Prostate gland (tissue), 2 donors: ENCODE results near the gene IBSP.

Experiments used
- POLR2A ChIP-seq: fragments of 450-650 bp; IDR thresholded peaks from one replicate; pipeline ENCODE4 v1.6.1; 2016; ENCODE audit warnings: antibody characterized with exemption, mild to moderate bottlenecking
- TF ChIP-seq, protein P1 (sequence below), 4 experiments: fragments of 200-600 bp in 2 of 4; fragments of 450-650 bp in 2 of 4; sonication (generic) in 2 of 4; IDR thresholded peaks; 1 replicate in 3 of 4; 2 replicates in 1 of 4; pipeline ENCODE4 v1.5.1; 2016 to 2019; ENCODE audit warnings: antibody characterized with exemption in 4 of 4, mild to moderate bottlenecking in 2 of 4, moderate library complexity in 2 of 4

GRCh38 chr4:87855559-87855958 is 56.2 kb downstream of the IBSP start:
- TF ChIP-seq, protein P1, sequence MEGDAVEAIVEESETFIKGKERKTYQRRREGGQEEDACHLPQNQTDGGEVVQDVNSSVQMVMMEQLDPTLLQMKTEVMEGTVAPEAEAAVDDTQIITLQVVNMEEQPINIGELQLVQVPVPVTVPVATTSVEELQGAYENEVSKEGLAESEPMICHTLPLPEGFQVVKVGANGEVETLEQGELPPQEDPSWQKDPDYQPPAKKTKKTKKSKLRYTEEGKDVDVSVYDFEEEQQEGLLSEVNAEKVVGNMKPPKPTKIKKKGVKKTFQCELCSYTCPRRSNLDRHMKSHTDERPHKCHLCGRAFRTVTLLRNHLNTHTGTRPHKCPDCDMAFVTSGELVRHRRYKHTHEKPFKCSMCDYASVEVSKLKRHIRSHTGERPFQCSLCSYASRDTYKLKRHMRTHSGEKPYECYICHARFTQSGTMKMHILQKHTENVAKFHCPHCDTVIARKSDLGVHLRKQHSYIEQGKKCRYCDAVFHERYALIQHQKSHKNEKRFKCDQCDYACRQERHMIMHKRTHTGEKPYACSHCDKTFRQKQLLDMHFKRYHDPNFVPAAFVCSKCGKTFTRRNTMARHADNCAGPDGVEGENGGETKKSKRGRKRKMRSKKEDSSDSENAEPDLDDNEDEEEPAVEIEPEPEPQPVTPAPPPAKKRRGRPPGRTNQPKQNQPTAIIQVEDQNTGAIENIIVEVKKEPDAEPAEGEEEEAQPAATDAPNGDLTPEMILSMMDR (IDR thresholded peaks at IDR 0.05), result no peak
- no peak for TF ChIP-seq POLR2A
